ENCODE measurements around the gene ATP10A. TPM values are rescaled to one million over a fixed set of nuclear protein-coding genes. Genes with fewer than 3 reads are reported as not detected.

The ATP10A gene
- total RNA-seq, 4 donors from 2014 or later = 3.8 to 7.1 (median 5.2) TPM

DNA sequence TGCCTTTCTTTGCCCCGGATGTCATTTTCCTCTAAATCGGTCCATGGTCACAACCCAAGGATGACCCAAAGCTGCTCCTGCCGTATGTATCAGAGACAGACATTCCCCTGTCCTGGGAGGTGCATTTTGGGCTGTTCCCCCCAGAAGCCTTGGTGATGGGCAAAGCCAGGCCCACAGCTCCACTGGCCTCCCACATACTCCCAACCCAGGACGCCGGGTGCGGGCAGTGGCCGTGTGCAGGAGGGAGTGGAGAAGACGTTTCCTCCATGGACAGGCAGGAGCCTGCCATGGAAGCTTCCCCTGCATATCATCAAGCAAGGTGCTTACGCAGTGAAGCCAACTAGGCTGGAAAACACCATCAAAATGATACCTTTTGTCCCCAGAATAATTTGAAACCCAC lies 175.0 kb downstream of the ATP10A start:
- no peaks in the 10 kb centered on the region for H3K36me3 ChIP-seq
- no peak overlapping the region for H3K27ac ChIP-seq
- DNase-seq (ENCODE audit: low spot score in 2 of 2) = peak in 1 of 2 donors; percentile 39
- 81% methylated on average over 9 of the region's 9 CpGs for WGBS
- H3K4me1 ChIP-seq = peaks cover 30% of the 10 kb centered on the region
- H3K4me3 ChIP-seq = no peak overlapping the region
- H3K27me3 ChIP-seq = no peaks in the 10 kb centered on the region
- TF ChIP-seq POLR2AphosphoS5 (IDR thresholded peaks at IDR 0.05) = no peak
- no peak for TF ChIP-seq EP300 (IDR thresholded peaks at IDR 0.05)
- TF ChIP-seq, protein P1, sequence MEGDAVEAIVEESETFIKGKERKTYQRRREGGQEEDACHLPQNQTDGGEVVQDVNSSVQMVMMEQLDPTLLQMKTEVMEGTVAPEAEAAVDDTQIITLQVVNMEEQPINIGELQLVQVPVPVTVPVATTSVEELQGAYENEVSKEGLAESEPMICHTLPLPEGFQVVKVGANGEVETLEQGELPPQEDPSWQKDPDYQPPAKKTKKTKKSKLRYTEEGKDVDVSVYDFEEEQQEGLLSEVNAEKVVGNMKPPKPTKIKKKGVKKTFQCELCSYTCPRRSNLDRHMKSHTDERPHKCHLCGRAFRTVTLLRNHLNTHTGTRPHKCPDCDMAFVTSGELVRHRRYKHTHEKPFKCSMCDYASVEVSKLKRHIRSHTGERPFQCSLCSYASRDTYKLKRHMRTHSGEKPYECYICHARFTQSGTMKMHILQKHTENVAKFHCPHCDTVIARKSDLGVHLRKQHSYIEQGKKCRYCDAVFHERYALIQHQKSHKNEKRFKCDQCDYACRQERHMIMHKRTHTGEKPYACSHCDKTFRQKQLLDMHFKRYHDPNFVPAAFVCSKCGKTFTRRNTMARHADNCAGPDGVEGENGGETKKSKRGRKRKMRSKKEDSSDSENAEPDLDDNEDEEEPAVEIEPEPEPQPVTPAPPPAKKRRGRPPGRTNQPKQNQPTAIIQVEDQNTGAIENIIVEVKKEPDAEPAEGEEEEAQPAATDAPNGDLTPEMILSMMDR (IDR thresholded peaks at IDR 0.05) = no peak
- no peak for TF ChIP-seq POLR2A (IDR thresholded peaks at IDR 0.05)
- no peaks in the 10 kb centered on the region for H3K9me3 ChIP-seq

- no peak for DNase-seq (ENCODE audit: low spot score in 2 of 2)
- 96% methylated on average over 15 of the region's 15 CpGs for WGBS
- H3K36me3 ChIP-seq = no peaks in the 10 kb centered on the region
- H3K9me3 ChIP-seq = no peaks in the 10 kb centered on the region
- H3K27ac ChIP-seq = no peak overlapping the region
- H3K4me3 ChIP-seq = no peak overlapping the region
- TF ChIP-seq POLR2A (IDR thresholded peaks at IDR 0.05) (no peak), POLR2AphosphoS5 (IDR thresholded peaks at IDR 0.05) (no peak), EP300 (IDR thresholded peaks at IDR 0.05) (no peak)
- TF ChIP-seq, protein P1 (IDR thresholded peaks at IDR 0.05) = no peak
- H3K27me3 ChIP-seq = no peaks in the 10 kb centered on the region
- H3K4me1 ChIP-seq = peaks cover 35% of the 10 kb centered on the region
Measured at GRCh38 chr15:25687689-25688088, 175.4 kb downstream of the ATP10A start.

DNA sequence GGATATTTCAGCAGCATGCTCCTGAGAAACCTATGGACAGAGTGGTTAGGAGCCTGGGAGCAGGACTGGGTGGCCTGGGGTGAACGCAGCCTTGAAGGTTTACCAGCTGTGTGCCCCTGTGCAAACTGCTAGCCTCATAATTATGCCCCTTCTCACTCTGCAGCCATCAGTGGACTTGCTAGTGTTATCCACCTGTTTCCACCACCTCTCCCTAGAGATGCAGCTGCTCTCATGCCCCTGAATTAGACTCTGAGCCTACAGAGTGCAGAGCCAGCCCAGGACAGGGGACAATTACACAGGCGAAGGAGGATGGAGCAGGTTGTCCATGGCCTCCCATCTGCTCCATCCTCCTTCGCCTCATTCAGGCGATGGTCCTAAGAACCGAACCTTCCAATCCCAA lies 175.9 kb downstream of the ATP10A start:
- Histone ChIP-seq H3K27ac (no peak overlapping the region), H3K27me3 (no peaks in the 10 kb centered on the region), H3K4me3 (no peak overlapping the region), H3K4me1 (peaks cover 39% of the 10 kb centered on the region), H3K9me3 (no peaks in the 10 kb centered on the region), H3K36me3 (no peaks in the 10 kb centered on the region)
- TF ChIP-seq POLR2AphosphoS5 (IDR thresholded peaks at IDR 0.05) (no peak), POLR2A (IDR thresholded peaks at IDR 0.05) (no peak), EP300 (IDR thresholded peaks at IDR 0.05) (no peak)
- TF ChIP-seq, protein P1 (IDR thresholded peaks at IDR 0.05) = no peak
- 90% methylated on average over 3 of the region's 5 CpGs for WGBS
- DNase-seq (ENCODE audit: low spot score in 2 of 2) = no peak

DNA sequence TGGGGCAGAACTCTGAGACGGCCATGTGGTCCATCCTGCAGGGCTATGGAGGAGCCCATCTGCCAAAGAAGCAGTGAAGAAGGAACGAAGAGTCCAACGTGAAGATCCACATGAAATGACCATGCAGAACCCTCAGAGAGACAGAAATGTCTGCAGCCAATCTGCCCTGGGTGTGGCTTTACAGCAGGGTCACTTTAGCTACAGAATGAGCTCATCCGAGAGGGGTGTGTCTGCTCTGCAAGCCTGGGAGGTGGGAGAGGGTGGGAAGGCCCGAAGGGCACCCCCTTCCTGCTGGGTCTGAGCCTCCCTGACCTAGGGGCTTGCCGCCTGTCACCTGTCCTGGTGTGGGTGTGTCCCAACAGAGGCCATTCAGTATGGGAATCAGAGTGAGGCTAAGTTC lies 176.3 kb downstream of the ATP10A start:
- no peak overlapping the region for H3K4me3 ChIP-seq
- H3K36me3 ChIP-seq = no peaks in the 10 kb centered on the region
- WGBS = no CpG with 5 or more reads among the region's 6 CpGs
- TF ChIP-seq EP300 (IDR thresholded peaks at IDR 0.05) (no peak), POLR2A (IDR thresholded peaks at IDR 0.05) (no peak), POLR2AphosphoS5 (IDR thresholded peaks at IDR 0.05) (no peak)
- TF ChIP-seq, protein P1 (IDR thresholded peaks at IDR 0.05) = no peak
- no peaks in the 10 kb centered on the region for H3K27me3 ChIP-seq
- no peak overlapping the region for H3K27ac ChIP-seq
- DNase-seq (ENCODE audit: low spot score in 2 of 2) = no peak
- peaks cover 39% of the 10 kb centered on the region for H3K4me1 ChIP-seq
- no peaks in the 10 kb centered on the region for H3K9me3 ChIP-seq

DNA sequence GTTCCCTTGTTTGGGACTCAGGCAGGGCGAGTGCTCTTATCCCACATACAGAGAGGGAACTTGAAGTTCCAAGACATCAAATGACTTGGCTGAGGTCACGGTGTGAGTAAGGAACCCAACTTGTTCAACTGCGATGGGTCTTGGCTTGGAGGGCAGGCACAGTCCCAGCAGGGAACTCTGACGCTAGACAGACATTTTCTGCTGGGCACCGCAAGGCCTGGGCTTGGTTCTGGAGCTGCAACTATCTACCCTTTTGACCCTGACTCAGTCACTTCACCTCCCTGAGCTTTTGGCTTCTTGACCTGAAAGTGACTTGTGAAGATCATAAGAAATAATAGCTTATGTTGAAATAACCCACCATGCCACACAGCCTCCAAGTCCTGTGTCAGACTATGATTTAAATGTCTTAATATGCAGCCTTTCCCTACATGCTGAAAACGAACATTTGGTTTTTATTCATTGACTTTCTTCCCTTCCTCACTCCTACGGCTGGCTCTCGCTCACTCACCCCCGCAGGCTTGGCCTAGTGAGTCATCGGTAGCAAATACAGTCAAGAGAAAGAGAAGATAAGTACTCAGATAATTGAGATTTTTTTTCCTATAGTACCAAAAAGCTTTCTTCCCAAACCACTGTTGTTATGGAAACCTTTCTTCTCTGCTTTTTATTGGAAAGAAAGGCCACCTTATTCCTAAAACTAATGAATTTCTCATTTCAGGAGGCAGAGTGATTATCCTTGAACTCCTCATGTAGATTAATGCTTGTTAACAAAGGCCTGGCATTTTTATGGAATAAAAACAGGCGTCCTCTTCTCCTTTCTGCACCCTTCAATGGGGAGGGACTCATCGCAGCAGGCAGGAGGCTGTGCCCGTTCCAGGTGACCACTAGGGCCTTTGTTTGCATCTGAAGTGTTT lies 178.4 kb downstream of the ATP10A start:
- 50% methylated on average over 13 of the region's 13 CpGs for WGBS
- peak in 2 of 3 donors; percentile 34 to 64 for TF ChIP-seq POLR2AphosphoS5 (IDR thresholded peaks at IDR 0.05)
- no peak for TF ChIP-seq EP300 (IDR thresholded peaks at IDR 0.05)
- H3K4me1 ChIP-seq = peaks cover 34% of the 10 kb centered on the region
- no peak overlapping the region for H3K4me3 ChIP-seq
- DNase-seq (ENCODE audit: low spot score in 2 of 2) = peak in 1 of 2 donors; percentile 78
- no peaks in the 10 kb centered on the region for H3K27me3 ChIP-seq
- H3K9me3 ChIP-seq = no peaks in the 10 kb centered on the region
- peaks cover 7% of the 10 kb centered on the region for H3K36me3 ChIP-seq
- peak overlapping the region; percentile 63 for H3K27ac ChIP-seq
